Fibroblast of lung (primary cell): ENCODE data around the gene MEF2D. TPM values are rescaled to one million over a fixed set of nuclear protein-coding genes. Genes with fewer than 3 reads are reported as not detected.

Source experiments
- DNase-seq, 2 donors: peaks; one replicate each; pipeline versions ENCODE4 v3.0.0 to v3.0.0-alpha.2; 2010; ENCODE audit warnings: low read depth in 2 of 2
- H2AFZ ChIP-seq: 2 replicates; pipeline ENCODE4 v1.5.1; 2012; ENCODE audit warnings: low read length, control low read depth, inconsistent platforms
- H3K27ac ChIP-seq: 2 replicates; pipeline ENCODE4 v1.5.1; 2011; ENCODE audit warnings: low read length, control low read depth; ENCODE audit not compliant: insufficient read depth
- H3K27me3 ChIP-seq: 2 replicates; pipeline ENCODE4 v1.5.1; 2011; ENCODE audit warnings: mild to moderate bottlenecking, low read length; ENCODE audit not compliant: control insufficient read depth, insufficient read depth
- H3K36me3 ChIP-seq: 2 replicates; pipeline ENCODE4 v1.5.1; 2011; ENCODE audit warnings: low read length; ENCODE audit not compliant: control insufficient read depth, insufficient read depth
- H3K4me1 ChIP-seq: 2 replicates; pipeline ENCODE4 v1.5.1; 2011; ENCODE audit warnings: low read length; ENCODE audit not compliant: control insufficient read depth, insufficient read depth; ENCODE audit errors: extremely low read depth
- H3K4me2 ChIP-seq: 2 replicates; pipeline ENCODE4 v1.5.1; 2011; ENCODE audit warnings: low read length, control low read depth; ENCODE audit not compliant: insufficient read depth; ENCODE audit errors: extremely low read depth
- H3K4me3 ChIP-seq, 4 experiments: fragments of 200-600 bp in 1 of 4; sonication (generic) in 1 of 4; replicated peaks in 1 of 4; 2 replicates each; pipeline ENCODE4 v1.5.1; 2011 to 2016; ENCODE audit warnings: low read length in 4 of 4, low read depth in 3 of 4, mild to moderate bottlenecking in 3 of 4, control low read depth in 2 of 4, inconsistent platforms in 1 of 4, mixed read lengths in 1 of 4; ENCODE audit not compliant: insufficient read depth in 1 of 4; ENCODE audit errors: control extremely low read depth in 1 of 4
- H3K79me2 ChIP-seq: 2 replicates; pipeline ENCODE4 v1.5.1; 2012; ENCODE audit warnings: mild to moderate bottlenecking, low read length, inconsistent platforms; ENCODE audit not compliant: control insufficient read depth, insufficient read depth
- H3K9ac ChIP-seq: 2 replicates; pipeline ENCODE4 v1.5.1; 2011; ENCODE audit warnings: mild to moderate bottlenecking, low read length, control low read depth; ENCODE audit not compliant: insufficient read depth
- H3K9me3 ChIP-seq: 2 replicates; pipeline ENCODE4 v1.5.1; 2012; ENCODE audit warnings: low read depth, low read length; ENCODE audit not compliant: control insufficient read depth, insufficient read depth
- H4K20me1 ChIP-seq: 2 replicates; pipeline ENCODE4 v1.5.1; 2011; ENCODE audit warnings: low read length; ENCODE audit not compliant: control insufficient read depth, insufficient read depth; ENCODE audit errors: extremely low read depth
- CTCF ChIP-seq, 2 donors: IDR thresholded peaks in 1 of 2; conservative IDR thresholded peaks in 1 of 2; 1 replicate in 1 of 2; 2 replicates in 1 of 2; pipeline ENCODE4 v1.5.1; 2011 to 2012; ENCODE audit warnings: low read length in 2 of 2, control low read depth in 1 of 2, inconsistent platforms in 1 of 2, low read depth in 1 of 2, mild to moderate bottlenecking in 1 of 2
- EZH2 ChIP-seq: IDR thresholded peaks from 2 replicates; pipeline ENCODE4 v1.5.1; 2012; ENCODE audit warnings: low read length, control low read depth, mild to moderate bottlenecking; ENCODE audit errors: missing control alignments
- polyA plus RNA-seq, 2 donors: library from polyadenylated mRNA; depleted of rRNA in 1 of 2; stranded (reverse) in 1 of 2; unstranded in 1 of 2; fragments of >200 nt; gene quantifications; 2 replicates each; pipeline ENCODE4 v1.2.1, GENCODE V29; 2011 to 2012; ENCODE audit warnings: missing spikeins in 1 of 2
- total RNA-seq: library from RNA; depleted of rRNA; stranded (reverse); fragments of >200 nt; gene quantifications from 2 replicates; pipeline ENCODE4 v1.2.1, GENCODE V29; 2014

MEF2D gene
- total and polyA plus RNA-seq, 2 donors (not counting 1 experiment from before 2014, with no cell fraction given), result 9.9 to 12.7 TPM

GRCh38 chr1:156414461-156415064 is 86.0 kb downstream of the MEF2D start:
- TF ChIP-seq CTCF (conservative IDR thresholded peaks at IDR 0.05 in 1 of 2, IDR thresholded peaks at IDR 0.05 in 1 of 2; ENCODE audit: low read depth in 1 of 2, low read length in 2 of 2), result no peak
- TF ChIP-seq EZH2, result no peak
- DNase-seq, result no peak
- H4K20me1 ChIP-seq, result no peaks in the 10 kb centered on the region
- H3K4me3 ChIP-seq, result no peak overlapping the region
- H3K4me2 ChIP-seq, result no peak overlapping the region
- H3K9ac ChIP-seq, result no peak overlapping the region
- no peak overlapping the region for H2AFZ ChIP-seq
- H3K27me3 ChIP-seq, result peaks cover 22% of the 10 kb centered on the region
- H3K9me3 ChIP-seq, result no peaks in the 10 kb centered on the region
- no peak overlapping the region for H3K27ac ChIP-seq
- H3K36me3 ChIP-seq, result no peaks in the 10 kb centered on the region
- no peaks in the 10 kb centered on the region for H3K4me1 ChIP-seq
- no peaks in the 10 kb centered on the region for H3K79me2 ChIP-seq

Other genes starting within 250 kb of the MEF2D start
- gene SMG5, start 217.9 kb downstream of the MEF2D start, total RNA-seq, result 47.3 and 65.9 TPM in 2 replicates
- gene SMG5, start 217.9 kb downstream of the MEF2D start, polyA plus RNA-seq, result 18.6 and 21.6 TPM in 2 replicates
- 2.8 and 3.6 TPM in 2 replicates for gene TMEM79, start 216.4 kb downstream of the MEF2D start, total RNA-seq
- 1.1 and 1.5 TPM in 2 replicates for gene TMEM79, start 216.4 kb downstream of the MEF2D start, polyA plus RNA-seq
- 71.9 and 93.5 TPM in 2 replicates for gene GLMP, start 205.1 kb downstream of the MEF2D start, total RNA-seq
- gene GLMP, start 205.1 kb downstream of the MEF2D start, polyA plus RNA-seq, result 40.4 and 46.3 TPM in 2 replicates
- gene VHLL, start 201.5 kb downstream of the MEF2D start, total RNA-seq, result not detected in 2 replicates
- not detected in 2 replicates for gene VHLL, start 201.5 kb downstream of the MEF2D start, polyA plus RNA-seq
- gene CCT3, start 162.5 kb downstream of the MEF2D start, total RNA-seq, result 391 and 397 TPM in 2 replicates
- gene CCT3, start 162.5 kb downstream of the MEF2D start, polyA plus RNA-seq, result 251 and 407 TPM in 2 replicates
- gene TSACC, start 162.2 kb downstream of the MEF2D start, total RNA-seq, result 0.50 TPM in 1 of 2 replicates, not detected in the other
- gene TSACC, start 162.2 kb downstream of the MEF2D start, polyA plus RNA-seq, result 0.50 and 0.54 TPM in 2 replicates
- not detected in 2 replicates for gene RHBG, start 131.6 kb downstream of the MEF2D start, total RNA-seq
- gene RHBG, start 131.6 kb downstream of the MEF2D start, polyA plus RNA-seq, result not detected in 2 replicates
- gene IQGAP3, start 71.8 kb upstream of the MEF2D start, total RNA-seq, result 1.3 and 16.0 TPM in 2 replicates
- 2.7 and 15.9 TPM in 2 replicates for gene IQGAP3, start 71.8 kb upstream of the MEF2D start, polyA plus RNA-seq
- not detected in 2 replicates for gene TTC24, start 78.9 kb upstream of the MEF2D start, total RNA-seq
- gene TTC24, start 78.9 kb upstream of the MEF2D start, polyA plus RNA-seq, result not detected in 2 replicates
- 51.6 and 64.4 TPM in 2 replicates for gene NAXE, start 91.0 kb upstream of the MEF2D start, total RNA-seq
- gene NAXE, start 91.0 kb upstream of the MEF2D start, polyA plus RNA-seq, result 41.6 and 59.5 TPM in 2 replicates
- 11.3 and 12.2 TPM in 2 replicates for gene GPATCH4, start 100.7 kb upstream of the MEF2D start, total RNA-seq
- gene GPATCH4, start 100.7 kb upstream of the MEF2D start, polyA plus RNA-seq, result 23.6 and 42.7 TPM in 2 replicates
- gene HAPLN2, start 118.6 kb upstream of the MEF2D start, total RNA-seq, result not detected in 2 replicates
- not detected in 2 replicates for gene HAPLN2, start 118.6 kb upstream of the MEF2D start, polyA plus RNA-seq
- gene BCAN, start 141.3 kb upstream of the MEF2D start, total RNA-seq, result under 0.01 TPM in 1 of 2 replicates, not detected in the other
- 0.03 and 0.05 TPM in 2 replicates for gene BCAN, start 141.3 kb upstream of the MEF2D start, polyA plus RNA-seq
- 44.2 and 87.4 TPM in 2 replicates for gene NES, start 176.6 kb upstream of the MEF2D start, total RNA-seq
- gene NES, start 176.6 kb upstream of the MEF2D start, polyA plus RNA-seq, result 23.0 and 34.6 TPM in 2 replicates
- gene CRABP2, start 204.8 kb upstream of the MEF2D start, total RNA-seq, result 33.4 and 70.4 TPM in 2 replicates
- gene CRABP2, start 204.8 kb upstream of the MEF2D start, polyA plus RNA-seq, result 48.9 and 184 TPM in 2 replicates
- 12.6 and 17.3 TPM in 2 replicates for gene METTL25B, start 227.7 kb upstream of the MEF2D start, total RNA-seq
- gene METTL25B, start 227.7 kb upstream of the MEF2D start, polyA plus RNA-seq, result 5.5 and 6.4 TPM in 2 replicates
- gene ISG20L2, start 228.0 kb upstream of the MEF2D start, total RNA-seq, result 5.4 and 5.8 TPM in 2 replicates
- gene ISG20L2, start 228.0 kb upstream of the MEF2D start, polyA plus RNA-seq, result 23.6 and 29.9 TPM in 2 replicates
- 39.8 and 58.8 TPM in 2 replicates for gene MRPL24, start 240.3 kb upstream of the MEF2D start, total RNA-seq
- gene MRPL24, start 240.3 kb upstream of the MEF2D start, polyA plus RNA-seq, result 67.2 and 108 TPM in 2 replicates